Activated CD8-positive, alpha-beta memory T cell treated with anti-CD3 and anti-CD28 coated beads, Interleukin-2, amount 50 U/mL, for 24 hours (primary cell): ENCODE data around the gene NEIL3.
"Not testable (repeated sequence)": the region's sequence is repeated elsewhere in the genome, so short reads cannot be mapped to it uniquely, and the experiment has no call there.

Experiments
- DNase-seq: peaks from one replicate; pipeline ENCODE4 v3.0.0-alpha.2; 2020; ENCODE audit errors: extremely low read depth

The NEIL3 gene

DNA sequence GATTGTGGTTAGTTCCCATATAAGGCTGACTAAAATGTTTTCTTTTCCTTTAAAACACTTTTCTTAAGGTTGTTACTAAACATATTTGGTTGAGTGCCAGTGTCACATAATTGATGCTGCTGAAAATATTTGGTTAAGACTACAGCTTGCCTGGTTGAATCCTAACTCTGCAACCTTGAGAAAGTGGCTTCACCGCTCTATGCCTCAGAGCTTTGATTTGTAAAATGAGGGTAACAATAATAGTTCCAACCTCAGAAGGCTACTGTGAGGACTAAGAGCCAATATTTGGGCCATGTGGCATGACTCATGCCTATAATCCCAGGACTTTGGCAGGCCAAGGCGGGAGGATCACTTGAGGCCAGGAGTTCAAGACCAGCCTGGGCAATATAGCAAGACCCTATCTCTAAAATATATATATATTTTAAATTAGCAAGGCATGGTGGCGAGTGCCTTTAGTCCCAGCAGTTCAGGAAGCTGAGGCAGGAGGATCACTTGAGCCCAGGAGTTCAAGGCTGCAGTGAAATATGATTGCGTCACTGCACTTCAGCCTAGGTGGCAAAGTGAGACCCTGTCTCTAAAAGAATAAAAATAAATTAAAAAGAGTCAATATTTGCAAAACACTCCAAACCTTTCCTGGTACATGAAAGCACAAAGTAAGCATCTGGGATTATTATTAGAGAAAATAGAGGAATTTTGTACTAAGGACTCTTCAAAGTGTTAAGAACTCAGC lies 7.1 kb upstream of the NEIL3 start:
- DNase-seq: no peak

DNA sequence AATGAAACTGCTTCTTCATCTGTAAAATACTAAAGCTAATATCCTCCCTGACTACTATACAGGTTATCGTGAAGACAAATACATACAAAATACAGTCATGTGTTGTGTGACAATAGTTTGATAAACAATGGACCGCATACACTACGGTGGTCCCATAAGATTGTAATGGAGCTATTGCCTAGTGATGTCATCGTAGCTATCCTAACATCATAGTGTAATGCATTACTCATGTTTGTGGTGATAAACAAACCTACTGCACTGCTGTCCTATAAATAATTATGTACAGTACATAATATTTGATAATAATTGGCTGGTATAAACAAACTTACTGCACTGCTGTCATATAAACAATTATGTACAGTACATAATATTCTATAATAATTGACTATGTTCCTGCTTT lies 5.6 kb upstream of the NEIL3 start:
- no peak for DNase-seq

DNA sequence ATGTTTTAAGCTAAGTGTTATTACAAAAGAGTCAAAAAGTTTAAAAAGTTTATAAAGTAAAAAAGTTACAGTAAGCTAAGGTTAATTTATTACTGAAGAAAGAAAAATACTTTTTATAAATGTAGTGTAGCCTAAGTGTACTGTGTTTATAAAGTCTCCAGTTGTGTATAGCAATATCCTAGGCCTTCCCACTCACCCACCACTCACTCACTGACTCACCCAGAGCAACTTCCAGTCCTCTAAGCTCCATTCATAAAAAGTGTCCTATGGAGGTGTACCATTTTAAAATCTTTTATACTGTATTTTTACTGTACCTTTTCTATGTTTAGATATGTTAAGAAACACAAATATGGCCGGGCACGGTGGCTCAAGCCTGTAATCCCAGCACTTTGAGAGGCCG lies 4.8 kb upstream of the NEIL3 start:
- not testable (repeated sequence) for DNase-seq

DNA sequence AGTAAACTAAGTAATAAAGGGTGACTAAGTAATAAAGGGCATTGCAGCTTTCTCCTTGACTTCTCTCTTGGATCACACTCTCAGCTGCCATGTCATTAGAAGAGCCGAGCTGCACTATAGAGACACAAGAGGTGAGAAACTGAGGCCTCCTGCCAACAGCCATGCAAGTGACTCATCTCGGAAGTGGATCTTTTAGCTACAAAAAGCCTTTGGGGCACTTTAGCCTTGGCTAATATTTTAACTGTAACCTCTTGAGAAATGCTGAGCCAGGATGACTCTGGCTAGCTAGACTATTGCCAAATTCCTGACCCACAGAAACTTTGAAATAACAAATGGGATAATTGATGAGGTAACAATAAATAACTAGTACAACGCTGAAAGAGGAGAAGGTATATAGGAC lies 1.5 kb upstream of the NEIL3 start:
- no peak for DNase-seq

DNA sequence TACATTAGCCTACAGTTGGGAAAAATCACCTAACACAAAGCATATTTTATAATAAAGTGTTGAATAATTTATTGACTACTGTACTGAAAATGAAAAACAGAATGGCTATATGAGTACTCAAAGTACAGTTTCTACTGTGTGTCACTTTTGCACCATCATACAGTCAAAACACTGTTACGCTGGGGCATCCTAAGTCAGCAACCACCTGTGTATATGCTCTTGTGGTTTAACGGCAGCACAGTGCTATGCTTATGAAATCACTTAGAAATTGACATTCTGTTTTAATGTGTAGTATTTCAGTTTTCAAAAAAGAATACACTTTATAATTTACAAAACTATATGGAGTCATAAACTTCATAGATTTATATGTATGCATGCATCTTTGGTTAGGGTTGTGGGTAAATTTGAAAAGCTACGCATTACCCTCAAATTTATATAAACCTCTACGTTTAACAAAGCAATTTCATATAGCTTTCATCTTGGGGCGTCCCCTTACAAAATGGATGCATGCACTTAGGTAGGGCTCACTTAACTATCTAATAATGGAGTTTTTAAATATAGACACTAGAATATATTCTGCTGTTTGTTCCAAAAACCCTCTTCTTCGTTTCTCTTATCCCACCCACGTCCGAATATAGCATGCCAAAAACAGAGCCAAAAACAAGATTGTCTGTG lies 690 bp upstream of the NEIL3 start:
- no peak for DNase-seq

DNA sequence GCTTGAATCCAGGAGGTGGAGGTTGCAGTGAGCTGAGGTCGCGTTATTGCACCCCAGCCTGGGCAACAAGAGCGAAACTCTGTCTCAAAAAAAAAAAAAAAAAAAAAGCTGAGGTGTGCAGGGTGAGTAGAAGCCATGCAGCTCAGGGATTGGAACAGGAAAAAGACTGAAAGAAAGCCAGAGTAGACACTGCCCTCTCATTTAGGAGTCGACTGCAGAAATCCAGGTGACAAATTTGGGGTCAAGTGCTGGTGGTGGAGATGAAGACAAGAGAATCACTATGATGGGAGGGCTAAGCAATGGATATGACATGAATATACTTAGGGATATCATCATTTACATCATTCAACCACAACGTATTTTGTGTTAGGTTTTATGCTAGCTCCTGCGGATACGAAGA lies 1.9 kb downstream of the NEIL3 start:
- DNase-seq: no peak

DNA sequence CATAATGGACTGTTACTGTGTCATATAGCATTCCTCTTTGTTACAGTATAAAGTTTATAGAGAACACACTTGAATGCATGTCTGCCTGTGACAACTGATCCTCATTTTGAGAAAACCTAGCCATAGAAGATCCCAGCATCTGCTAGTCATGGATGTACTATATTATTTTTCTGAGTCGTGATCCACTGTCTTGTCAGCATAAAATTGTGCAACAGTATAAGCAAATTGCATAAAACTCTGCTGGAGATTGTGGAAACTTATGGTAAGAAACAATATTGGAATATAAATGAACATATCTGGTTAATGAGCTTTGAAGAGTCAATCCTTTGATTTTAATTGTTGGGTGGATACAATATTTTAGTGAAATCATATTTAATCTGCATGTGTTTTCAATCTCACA lies 3.6 kb downstream of the NEIL3 start:
- no peak for DNase-seq

DNA sequence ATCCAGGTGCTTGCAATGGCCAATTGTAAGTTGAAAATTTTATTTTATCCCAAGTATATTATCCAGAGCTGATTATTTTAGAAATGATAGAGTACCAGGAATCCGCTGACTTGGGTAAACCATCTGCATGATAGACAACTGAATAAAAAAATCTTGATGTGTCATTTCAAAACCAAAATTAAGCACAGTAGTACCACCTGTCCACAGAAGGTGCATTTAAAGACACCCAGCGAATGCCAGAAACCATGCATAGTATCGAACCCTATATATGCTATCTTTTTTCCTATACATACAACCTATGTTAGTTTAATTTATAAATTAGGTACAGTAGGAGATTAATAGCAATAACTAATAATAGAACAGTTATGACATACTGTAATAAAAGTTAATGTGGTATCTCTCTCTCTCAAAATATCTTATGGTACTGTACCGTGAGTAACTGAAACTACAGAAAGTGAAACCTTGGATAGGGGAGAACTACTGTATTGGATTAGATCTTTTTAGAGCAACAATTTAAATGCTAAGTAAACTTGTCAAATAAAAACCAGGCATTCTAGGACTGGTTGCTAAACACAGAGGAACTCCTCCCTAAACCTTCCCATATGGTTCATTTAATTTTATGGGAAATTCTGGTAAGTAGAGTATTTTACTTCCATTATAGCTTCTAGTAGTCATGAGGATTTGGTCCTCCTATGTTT lies 6.2 kb downstream of the NEIL3 start:
- no peak for DNase-seq

DNA sequence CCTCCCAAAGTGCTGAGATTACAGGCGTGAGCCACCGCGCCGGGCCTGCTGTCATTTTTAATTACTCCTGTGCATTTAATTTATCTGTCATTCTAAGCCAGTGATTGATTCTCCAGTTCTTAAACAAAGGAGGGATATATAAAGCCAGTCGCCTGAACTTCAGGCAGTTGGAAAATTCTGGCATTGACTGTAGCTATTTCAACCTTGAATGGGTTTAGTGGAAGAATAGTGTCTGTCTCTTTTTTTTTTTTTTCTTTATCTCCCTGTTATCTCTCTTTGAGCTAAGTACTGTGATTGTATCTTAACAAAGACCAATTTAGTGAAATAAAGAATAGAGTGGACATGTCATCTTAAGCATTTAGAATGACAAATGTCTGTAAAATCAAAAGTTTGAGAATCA lies 11.0 kb downstream of the NEIL3 start:
- DNase-seq: no peak

DNA sequence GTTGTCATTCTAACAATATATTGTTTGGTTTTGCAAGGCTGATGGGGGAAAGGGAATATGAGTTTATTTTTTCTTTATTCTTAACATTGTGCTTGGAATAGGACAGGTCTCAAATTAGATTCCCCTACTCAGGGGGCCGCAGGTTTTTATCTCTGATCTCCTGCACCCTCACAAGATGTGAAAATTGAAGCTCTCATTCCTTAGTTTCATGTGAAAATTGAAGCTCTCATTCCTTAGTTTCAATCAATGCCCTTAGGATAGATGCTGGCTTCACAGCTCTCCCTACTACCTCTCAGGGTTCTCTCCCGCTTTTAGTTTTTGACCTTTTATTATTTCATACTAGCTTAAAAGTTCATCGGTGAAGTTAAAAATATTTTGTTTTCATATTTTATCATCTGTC lies 12.0 kb downstream of the NEIL3 start:
- no peak for DNase-seq

DNA sequence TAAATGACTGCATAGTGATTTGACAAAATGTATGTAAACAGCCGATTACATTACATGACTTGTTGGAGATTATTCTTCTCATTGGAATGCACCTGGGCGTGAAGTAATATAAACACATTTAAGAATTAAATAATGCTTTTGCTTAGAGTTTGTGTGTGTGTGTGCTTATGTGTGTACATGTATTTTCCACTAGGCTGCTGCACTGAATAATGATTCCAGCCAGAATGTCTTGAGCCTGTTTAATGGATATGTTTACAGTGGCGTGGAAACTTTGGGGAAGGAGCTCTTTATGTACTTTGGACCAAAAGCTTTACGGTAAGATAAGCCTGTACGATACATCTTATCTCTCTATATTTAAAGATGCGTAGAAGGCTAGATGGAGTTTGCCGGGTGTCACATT lies 12.6 kb downstream of the NEIL3 start:
- no peak for DNase-seq

DNA sequence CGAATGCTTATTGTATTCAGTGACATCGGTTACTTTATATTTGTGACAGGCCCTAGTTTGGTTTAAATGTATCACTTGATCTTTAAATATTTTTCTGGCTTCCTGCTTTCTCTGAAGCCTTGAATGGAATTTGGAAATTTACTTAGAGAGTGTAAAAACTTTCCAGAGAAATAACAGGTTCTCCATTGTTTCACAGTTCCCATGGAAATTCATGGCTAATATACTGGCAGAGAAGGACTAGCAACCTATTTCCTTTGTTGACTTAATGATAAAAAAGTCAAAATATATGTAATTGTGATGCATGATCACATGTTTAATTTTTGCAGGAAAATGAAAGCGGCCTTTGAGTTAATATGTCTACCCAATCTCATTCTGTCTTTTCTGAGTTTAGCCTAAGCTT lies 13.2 kb downstream of the NEIL3 start:
- DNase-seq: no peak

DNA sequence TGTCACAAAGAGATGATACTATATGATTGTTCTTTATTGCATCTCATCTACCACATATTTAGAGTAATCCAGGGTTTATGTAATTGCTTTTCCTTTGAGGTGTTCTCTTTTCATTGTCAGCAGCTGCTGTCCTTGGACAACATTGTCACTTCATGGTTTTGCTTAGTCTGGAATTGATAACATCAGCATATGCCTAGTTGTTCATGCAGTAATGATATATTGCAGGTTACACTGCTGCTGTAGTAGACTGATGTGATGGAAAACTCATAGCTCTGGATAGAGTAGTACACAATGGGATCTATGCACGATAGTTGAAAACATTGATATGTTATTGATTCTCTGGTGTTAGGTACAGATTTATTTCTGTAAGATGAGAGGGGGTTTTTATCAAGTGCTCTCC lies 13.7 kb downstream of the NEIL3 start:
- DNase-seq: no peak

DNA sequence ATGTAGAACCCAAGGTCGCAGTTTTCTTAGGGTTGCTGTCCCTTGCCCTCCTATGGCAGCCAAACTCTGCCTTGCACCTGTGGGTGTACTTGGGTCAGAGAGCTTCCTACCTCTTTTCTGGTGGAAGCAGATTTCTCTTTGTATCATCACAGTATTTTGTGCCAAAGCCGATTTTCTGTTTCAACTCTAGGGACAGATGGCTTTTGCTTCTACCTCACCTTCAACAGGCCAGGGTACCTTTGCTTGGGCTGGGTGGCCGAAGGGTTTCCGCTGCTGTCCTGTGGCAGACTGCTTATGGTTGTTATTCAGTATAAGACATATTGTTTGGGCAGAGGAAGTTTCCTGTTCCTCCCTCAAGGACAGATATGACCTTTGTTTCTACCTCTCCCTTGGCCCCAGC lies 22.4 kb downstream of the NEIL3 start:
- DNase-seq: no peak

DNA sequence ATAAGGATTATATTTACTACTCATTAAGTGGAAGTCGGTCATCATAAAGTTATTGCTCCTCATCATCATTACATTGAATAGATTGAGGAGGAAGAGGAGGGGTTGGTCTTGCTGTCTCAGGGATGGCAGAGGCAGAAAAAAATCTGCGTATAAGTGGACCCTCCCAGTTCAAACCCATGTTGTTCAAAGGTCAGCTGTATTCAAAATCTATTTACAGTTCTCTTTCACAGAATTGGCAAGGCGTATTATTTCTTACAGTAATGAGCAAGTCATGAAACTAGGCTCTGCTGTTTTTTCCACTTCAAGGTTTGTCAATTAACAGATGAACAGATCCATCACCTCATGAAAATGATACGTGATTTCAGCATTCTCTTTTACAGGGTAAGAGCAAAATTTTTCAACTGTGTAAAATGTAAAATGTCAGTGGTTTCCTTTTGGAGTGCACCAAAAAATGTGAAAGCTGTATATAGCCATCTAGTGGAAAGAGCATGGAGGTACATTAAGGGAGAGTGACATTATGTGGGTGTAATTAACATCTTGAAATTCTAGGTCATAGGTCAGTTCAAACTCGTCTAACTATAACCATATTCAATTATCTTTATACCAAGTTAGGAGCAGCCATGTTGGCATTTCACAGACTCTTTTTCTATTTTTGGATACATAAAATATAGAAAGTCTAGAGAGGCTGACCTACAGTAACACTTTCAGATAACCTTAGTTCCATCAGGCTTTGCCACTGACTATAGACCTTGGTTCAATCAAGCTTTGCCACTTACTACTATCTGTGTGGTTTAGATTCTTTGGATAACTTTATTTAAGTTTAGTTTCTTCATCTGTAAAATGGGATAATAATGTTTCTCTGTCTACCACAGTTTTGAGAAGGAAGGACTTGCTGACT lies 30.1 kb downstream of the NEIL3 start:
- DNase-seq: no peak

DNA sequence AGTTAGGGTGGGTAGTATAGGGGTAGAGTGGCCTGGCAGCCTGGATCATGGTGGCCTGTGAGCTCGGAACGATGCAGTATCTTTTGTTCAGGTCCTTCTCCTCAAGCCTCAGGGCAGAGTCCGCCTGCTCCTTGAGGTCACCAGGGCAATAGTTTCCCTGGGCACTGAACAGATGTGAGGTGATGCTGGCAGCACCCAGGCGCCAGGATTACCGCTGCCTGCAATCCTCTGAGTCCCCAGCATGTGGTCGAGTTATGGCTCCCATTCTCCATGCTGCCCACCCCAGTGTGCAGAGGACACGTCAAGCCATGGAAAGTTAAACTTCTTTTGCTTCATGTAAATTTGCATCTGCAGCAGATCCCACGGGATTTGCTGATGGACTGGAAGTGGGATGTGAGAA lies 38.7 kb downstream of the NEIL3 start:
- no peak for DNase-seq

DNA sequence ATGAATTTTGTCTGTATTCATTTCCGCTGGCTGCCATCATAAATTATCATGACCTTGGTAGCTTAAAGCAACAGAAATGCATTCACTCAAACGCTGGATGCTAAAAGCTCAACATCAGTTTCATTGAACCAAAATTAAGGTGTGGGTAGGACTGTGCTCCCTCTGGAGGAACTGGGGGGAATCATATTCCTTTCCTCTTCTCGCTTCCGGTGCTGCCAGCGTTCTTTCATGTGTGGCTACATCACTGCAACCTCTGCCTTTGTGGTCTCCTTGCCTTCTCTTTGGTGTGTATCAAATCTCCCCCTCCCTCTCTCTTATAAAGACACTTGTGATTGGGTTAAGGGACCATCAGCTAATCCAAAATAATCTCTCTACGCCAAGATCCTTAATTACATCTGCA lies 39.5 kb downstream of the NEIL3 start:
- no peak for DNase-seq

DNA sequence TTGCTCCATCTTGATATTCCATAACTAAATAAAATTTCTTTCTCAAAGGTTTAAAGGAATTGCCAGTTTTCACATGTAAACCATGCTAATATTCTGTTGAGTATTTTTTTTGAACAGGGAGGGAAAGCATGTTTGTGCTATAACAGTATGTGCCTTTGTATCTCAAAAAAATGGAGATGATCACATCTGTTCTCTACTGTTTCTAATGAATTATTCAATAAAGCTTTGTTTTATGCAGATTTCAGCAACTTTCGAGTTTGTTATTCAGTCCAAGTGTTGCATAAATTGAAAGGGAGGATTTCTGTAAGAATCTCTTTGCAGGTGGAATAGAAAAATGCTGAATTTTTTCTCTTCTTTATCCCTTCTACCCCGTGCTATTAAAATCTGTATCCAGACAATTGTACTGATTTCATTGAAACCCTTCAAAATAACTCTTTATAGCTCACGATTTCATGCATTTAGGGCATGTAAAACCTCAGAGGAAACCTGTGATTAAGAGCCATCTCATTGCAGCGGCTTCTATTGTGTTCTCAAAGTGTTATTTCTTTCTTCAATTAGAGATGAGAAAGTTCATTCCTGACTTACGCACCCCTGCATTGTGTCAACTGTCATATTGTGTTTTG lies 42.1 kb downstream of the NEIL3 start:
- no peak for DNase-seq

DNA sequence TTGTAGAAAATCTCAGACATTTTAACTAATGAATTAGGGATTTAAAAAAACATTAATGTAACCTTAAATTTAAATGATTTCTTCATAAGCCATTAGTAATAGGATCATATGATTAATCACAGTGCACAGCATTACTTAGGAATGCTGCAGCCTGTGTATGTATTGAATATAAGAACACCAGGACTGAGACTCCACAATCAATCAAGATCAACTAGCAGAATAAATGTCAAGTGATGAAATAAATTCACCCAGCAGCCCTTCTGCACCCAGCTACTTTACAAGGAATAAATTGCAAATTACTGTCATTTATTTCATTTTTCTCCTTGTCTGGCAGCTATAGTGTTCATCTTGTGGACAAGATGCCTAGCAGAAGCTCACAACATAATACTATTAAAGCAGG lies 46.5 kb downstream of the NEIL3 start:
- DNase-seq: no peak

DNA sequence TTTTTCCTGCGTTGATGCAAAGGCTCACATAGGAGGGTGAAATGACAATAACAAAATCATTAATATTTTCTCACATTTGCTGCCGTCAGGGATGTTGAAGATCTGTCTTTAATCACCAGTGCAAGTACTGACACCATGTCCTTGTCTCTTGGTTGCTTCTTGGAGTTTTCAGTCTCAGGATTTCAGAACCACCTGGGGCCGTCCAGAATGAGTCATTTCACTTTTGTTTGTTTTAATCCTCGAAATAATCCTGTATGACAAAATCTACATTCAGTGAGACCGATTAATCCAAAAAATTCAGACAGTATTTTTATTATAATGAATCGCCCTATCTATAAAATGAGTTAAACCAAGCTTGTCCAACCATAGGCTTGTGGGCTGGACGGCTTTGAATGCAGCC lies 47.2 kb downstream of the NEIL3 start:
- DNase-seq: no peak

DNA sequence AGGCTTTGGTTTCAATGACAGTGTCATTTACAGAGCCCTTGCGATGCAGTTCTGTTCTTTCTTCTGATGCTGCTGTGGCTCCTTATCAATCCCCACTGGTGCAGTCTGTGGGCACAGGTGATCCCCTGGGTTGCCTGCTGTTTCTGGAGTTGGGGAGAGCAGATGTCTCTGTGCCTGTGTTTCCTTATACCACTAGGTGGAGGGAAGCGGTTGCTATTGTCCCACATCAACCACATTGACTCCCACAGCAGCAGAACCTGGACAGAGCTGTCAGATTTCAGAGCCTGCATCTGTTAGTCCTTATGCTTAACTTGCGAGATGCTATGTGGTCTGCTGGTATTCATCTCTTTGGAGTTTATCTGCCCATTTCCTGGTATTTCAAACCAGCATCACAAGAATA lies 57.7 kb downstream of the NEIL3 start:
- DNase-seq: no peak

DNA sequence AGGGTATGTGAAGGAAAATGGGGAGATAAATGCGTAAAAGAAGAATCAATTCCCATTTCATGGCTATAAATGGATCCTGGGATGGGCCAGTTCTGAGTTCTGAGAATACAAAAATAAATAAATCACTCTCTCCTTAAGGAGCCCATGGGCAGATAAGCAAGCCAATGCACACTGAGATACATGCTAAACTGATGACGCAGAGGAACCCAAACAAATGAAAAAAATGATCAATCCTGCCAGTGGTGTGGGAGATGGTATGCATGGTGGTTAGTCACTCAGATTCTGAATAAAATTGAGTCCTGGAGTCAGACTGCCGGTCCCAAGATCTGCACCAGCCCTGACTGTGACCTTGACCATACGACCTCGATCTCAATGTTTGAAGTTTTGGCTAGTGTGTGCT lies 59.7 kb downstream of the NEIL3 start:
- no peak for DNase-seq
